Measurements from ENCODE around the gene FOS. TPM values are rescaled to one million over a fixed set of nuclear protein-coding genes. Genes with fewer than 3 reads are reported as not detected.

FOS gene
- total RNA-seq, 2 donors from 2014 or later, result 232 to 555 TPM

GRCh38 chr14:75295061-75295461, 16.4 kb downstream of the FOS start:
- Histone ChIP-seq H3K36me3 (no peaks in the 10 kb centered on the region), H3K27ac (peak overlapping the region; percentile 96 to 99), H3K9me3 (no peaks in the 10 kb centered on the region), H3K27me3 (no peaks in the 10 kb centered on the region), H3K4me1 (peaks cover 0 to 29% of the 10 kb centered on the region in 2 donors), H3K4me3 (peak overlapping the region; percentile 65 to 72)
- TF ChIP-seq CTCF (IDR thresholded peaks at IDR 0.05), result peak in 1 of 2 donors; percentile 4
- DNase-seq (ENCODE audit: low spot score), result peak; percentile 82

GRCh38 chr14:75295491-75296345, 17.1 kb downstream of the FOS start:
- TF ChIP-seq CTCF (IDR thresholded peaks at IDR 0.05), result peak; percentile 94 to 97
- no peaks in the 10 kb centered on the region for H3K27me3 ChIP-seq
- H3K4me1 ChIP-seq, result peaks cover 0 to 29% of the 10 kb centered on the region in 2 donors
- H3K36me3 ChIP-seq, result no peaks in the 10 kb centered on the region
- peak overlapping the region; percentile 96 to 99 for H3K27ac ChIP-seq
- no peaks in the 10 kb centered on the region for H3K9me3 ChIP-seq
- peak overlapping the region; percentile 65 to 72 for H3K4me3 ChIP-seq
- peak; percentile 91 for DNase-seq (ENCODE audit: low spot score)

GRCh38 chr14:75297411-75298040, 18.9 kb downstream of the FOS start:
- TF ChIP-seq CTCF (IDR thresholded peaks at IDR 0.05), result no peak
- Histone ChIP-seq H3K36me3 (no peaks in the 10 kb centered on the region), H3K27ac (peak overlapping the region in 1 of 2 donors; percentile 60), H3K4me1 (peaks cover 0 to 29% of the 10 kb centered on the region in 2 donors), H3K27me3 (no peaks in the 10 kb centered on the region), H3K9me3 (no peaks in the 10 kb centered on the region), H3K4me3 (no peak overlapping the region)
- DNase-seq (ENCODE audit: low spot score), result no peak

GRCh38 chr14:75298187-75298965, 19.7 kb downstream of the FOS start:
- no peak overlapping the region for H3K4me3 ChIP-seq
- TF ChIP-seq CTCF (IDR thresholded peaks at IDR 0.05), result no peak
- peak overlapping the region; percentile 51 to 63 for H3K27ac ChIP-seq
- no peaks in the 10 kb centered on the region for H3K27me3 ChIP-seq
- H3K36me3 ChIP-seq, result no peaks in the 10 kb centered on the region
- H3K4me1 ChIP-seq, result peaks cover 0 to 27% of the 10 kb centered on the region in 2 donors
- DNase-seq (ENCODE audit: low spot score), result peak; percentile 86
- H3K9me3 ChIP-seq, result no peaks in the 10 kb centered on the region

- Histone ChIP-seq H3K9me3 (no peaks in the 10 kb centered on the region), H3K27me3 (no peaks in the 10 kb centered on the region), H3K27ac (peak overlapping the region; percentile 51 to 63), H3K36me3 (no peaks in the 10 kb centered on the region), H3K4me1 (peaks cover 0 to 25% of the 10 kb centered on the region in 2 donors), H3K4me3 (no peak overlapping the region)
- peak; percentile 88 for DNase-seq (ENCODE audit: low spot score)
- TF ChIP-seq CTCF (IDR thresholded peaks at IDR 0.05), result no peak
Observed at GRCh38 chr14:75299059-75299458, 20.4 kb downstream of the FOS start.
